WI38 (cell line): Measurements from ENCODE around the gene NT5C1B.

Experiments
- H3K4me3 ChIP-seq: 2 replicates; pipeline ENCODE4 v1.5.1; 2011; ENCODE audit warnings: low read depth, mild to moderate bottlenecking, control low read depth, low read length
- CTCF ChIP-seq: IDR thresholded peaks from 2 replicates; pipeline ENCODE4 v1.5.1; 2012; ENCODE audit warnings: low read depth, mild to moderate bottlenecking, control low read depth, low read length

NT5C1B gene

DNA sequence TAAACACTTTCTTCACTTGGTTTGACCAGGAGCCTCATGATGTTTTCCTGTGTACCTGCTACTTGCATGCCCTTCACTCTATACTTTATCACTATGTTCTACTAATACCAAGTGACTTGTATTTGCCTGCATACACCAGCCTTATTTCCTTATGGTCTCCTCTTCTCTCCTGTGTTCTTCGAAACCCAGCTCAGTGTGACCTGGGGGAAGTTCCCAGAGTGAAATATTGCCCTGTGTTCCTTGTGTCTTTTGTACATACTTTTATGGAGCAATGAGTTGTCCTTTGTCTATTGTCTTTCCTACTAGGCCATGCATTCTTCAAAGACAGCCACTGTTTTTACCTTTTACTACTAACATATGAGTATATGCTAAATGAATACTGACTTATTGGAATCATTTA is 567 bp downstream of the NT5C1B start:
- no peak overlapping the region for H3K4me3 ChIP-seq
- no peak for TF ChIP-seq CTCF

GRCh38 chr2:18588049-18588448 is 1.3 kb downstream of the NT5C1B start:
- no peak overlapping the region for H3K4me3 ChIP-seq
- no peak for TF ChIP-seq CTCF

- no peak overlapping the region for H3K4me3 ChIP-seq
- no peak for TF ChIP-seq CTCF
These were observed 3.8 kb downstream of the NT5C1B start for GRCh38 chr2:18585526-18585925.

DNA sequence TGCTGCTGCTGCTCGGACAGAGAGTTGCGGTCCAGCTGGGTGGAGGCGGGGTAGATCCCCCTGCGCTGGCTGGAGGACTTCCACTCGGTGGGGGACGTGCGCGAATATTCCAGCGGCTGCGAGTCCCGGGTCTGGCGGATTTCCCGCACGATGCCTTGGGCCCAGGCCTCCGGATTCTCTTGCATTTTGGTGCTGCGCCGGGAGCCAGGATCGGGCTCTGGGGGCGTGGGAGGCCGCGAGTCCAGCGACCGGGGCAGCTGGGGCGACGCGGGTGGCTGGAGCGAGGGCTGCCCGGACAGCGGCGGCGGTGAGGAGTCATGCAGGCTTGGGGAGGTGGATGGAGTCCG is 4.8 kb downstream of the NT5C1B start:
- no peak overlapping the region for H3K4me3 ChIP-seq
- no peak for TF ChIP-seq CTCF

DNA sequence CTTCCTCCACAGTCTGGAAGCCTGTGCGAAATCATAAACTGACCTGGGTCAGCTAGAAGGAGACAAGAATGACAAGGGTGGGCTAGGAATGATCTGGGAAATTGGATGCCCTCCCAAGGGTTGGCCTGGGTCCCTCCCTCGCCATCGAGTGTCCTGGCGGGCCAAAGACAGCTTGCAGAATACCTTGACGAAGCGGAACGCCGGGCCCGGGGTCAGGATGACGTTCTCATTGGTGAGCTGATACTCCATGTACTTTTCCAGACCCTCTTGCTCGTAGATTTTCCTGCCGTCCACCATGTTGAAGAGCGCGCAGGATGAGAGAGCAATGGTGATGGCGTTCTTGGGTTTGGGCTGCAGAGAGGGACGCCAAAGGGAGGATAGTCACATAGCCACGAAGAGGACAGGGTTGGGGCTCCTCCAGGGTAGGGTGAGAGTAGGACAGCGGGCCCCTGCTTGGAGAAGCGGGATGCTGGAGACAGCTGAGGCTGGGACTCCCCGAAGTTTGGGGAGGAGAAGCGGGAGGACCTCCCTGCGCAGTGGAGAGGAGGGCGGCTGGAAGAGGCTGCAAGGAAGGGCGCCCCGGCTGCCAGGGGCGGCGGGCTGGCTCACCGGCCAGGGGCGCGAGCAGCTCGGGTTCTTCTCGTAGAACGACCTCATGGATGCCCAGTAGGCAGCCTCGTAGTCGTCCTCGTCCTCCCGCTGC is 5.3 kb downstream of the NT5C1B start:
- no peak overlapping the region for H3K4me3 ChIP-seq
- no peak for TF ChIP-seq CTCF

- no peak for TF ChIP-seq CTCF
- H3K4me3 ChIP-seq: no peak overlapping the region
These were observed 8.8 kb downstream of the NT5C1B start for GRCh38 chr2:18580606-18581005.

GRCh38 chr2:18578033-18578432 is 11.3 kb downstream of the NT5C1B start:
- TF ChIP-seq CTCF: no peak
- H3K4me3 ChIP-seq: no peak overlapping the region
